Osteoblast (primary cell): ENCODE measurements around the gene SLC24A3. TPM values are rescaled to one million over a fixed set of nuclear protein-coding genes. Genes with fewer than 3 reads are reported as not detected.

Source experiments
- DNase-seq: peaks from one replicate; pipeline ENCODE4 v3.0.0; 2011; ENCODE audit warnings: low spot score, mixed read lengths; ENCODE audit not compliant: insufficient read length; ENCODE audit errors: missing footprints
- H2AFZ ChIP-seq: 2 replicates; pipeline ENCODE4 v1.6.0; 2011; ENCODE audit warnings: mild to moderate bottlenecking, low read length
- H3K27ac ChIP-seq: 2 replicates; pipeline ENCODE4 v1.5.1; 2011; ENCODE audit warnings: mild to moderate bottlenecking, low read depth, low read length, moderate library complexity
- H3K27me3 ChIP-seq: 2 replicates; pipeline ENCODE4 v1.6.0; 2012; ENCODE audit warnings: mild to moderate bottlenecking, control low read depth, inconsistent platforms, low read length, moderate library complexity; ENCODE audit not compliant: insufficient read depth
- H3K36me3 ChIP-seq: 2 replicates; pipeline ENCODE4 v1.5.1; 2011; ENCODE audit warnings: mild to moderate bottlenecking, low read length, control low read depth, moderate library complexity; ENCODE audit not compliant: insufficient read depth
- H3K4me1 ChIP-seq: 2 replicates; pipeline ENCODE4 v1.5.1; 2011; ENCODE audit warnings: mild to moderate bottlenecking, low read length, control low read depth, moderate library complexity; ENCODE audit not compliant: insufficient read depth
- H3K4me2 ChIP-seq: 2 replicates; pipeline ENCODE4 v1.6.0; 2011; ENCODE audit warnings: mild to moderate bottlenecking, low read length; ENCODE audit not compliant: insufficient read depth
- H3K4me3 ChIP-seq: fragments of 200-600 bp; sonication (generic); 3 replicates; pipeline ENCODE4 v1.5.1; 2012; ENCODE audit warnings: mild to moderate bottlenecking, low read length, inconsistent platforms; ENCODE audit not compliant: insufficient read depth
- H3K79me2 ChIP-seq: 2 replicates; pipeline ENCODE4 v1.6.0; 2012; ENCODE audit warnings: mild to moderate bottlenecking, low read length, control low read depth, inconsistent platforms; ENCODE audit not compliant: insufficient read depth
- H3K9me3 ChIP-seq: 2 replicates; pipeline ENCODE4 v1.5.1; 2011; ENCODE audit warnings: low read depth, low read length, control low read depth
- H4K20me1 ChIP-seq: 2 replicates; pipeline ENCODE4 v1.6.0; 2012; ENCODE audit warnings: mild to moderate bottlenecking, low read length, control low read depth; ENCODE audit not compliant: insufficient read depth
- total RNA-seq: library from RNA; depleted of rRNA; stranded (reverse); fragments of >200 nt; gene quantifications from 2 replicates; pipeline ENCODE4 v1.2.3, GENCODE V29; 2012
- TF ChIP-seq, protein P1 (sequence below): IDR thresholded peaks from 2 replicates; pipeline ENCODE4 v1.5.1; 2011; ENCODE audit warnings: mild to moderate bottlenecking, low read depth, low read length, moderate library complexity; ENCODE audit errors: extremely low read depth

Gene SLC24A3
- total RNA-seq, 1 donor: 1.1 TPM

DNA sequence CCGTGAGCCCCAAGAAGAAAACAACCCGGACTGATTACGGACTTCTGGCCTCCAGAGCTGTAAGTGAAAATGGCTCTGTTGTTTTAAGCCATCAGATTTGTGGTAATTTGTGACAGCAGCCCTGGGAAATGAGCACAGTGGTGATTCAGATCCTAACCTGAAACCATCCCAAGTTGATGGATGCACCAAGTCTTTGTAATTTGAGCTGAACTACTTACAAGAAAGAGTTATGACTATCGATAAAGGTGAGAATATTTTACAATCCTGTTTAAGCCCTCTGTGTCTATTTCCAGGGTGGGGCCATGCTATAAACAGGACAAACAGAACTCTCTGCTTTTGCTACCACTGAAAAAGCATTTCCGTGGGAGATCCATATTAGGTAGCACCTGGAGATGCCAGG lies 526.5 kb downstream of the SLC24A3 start:
- TF ChIP-seq, protein P1, sequence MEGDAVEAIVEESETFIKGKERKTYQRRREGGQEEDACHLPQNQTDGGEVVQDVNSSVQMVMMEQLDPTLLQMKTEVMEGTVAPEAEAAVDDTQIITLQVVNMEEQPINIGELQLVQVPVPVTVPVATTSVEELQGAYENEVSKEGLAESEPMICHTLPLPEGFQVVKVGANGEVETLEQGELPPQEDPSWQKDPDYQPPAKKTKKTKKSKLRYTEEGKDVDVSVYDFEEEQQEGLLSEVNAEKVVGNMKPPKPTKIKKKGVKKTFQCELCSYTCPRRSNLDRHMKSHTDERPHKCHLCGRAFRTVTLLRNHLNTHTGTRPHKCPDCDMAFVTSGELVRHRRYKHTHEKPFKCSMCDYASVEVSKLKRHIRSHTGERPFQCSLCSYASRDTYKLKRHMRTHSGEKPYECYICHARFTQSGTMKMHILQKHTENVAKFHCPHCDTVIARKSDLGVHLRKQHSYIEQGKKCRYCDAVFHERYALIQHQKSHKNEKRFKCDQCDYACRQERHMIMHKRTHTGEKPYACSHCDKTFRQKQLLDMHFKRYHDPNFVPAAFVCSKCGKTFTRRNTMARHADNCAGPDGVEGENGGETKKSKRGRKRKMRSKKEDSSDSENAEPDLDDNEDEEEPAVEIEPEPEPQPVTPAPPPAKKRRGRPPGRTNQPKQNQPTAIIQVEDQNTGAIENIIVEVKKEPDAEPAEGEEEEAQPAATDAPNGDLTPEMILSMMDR: no peak
- Histone ChIP-seq H2AFZ (no peak overlapping the region), H3K9me3 (no peaks in the 10 kb centered on the region), H3K27ac (no peak overlapping the region), H4K20me1 (no peaks in the 10 kb centered on the region), H3K4me1 (peaks cover 25% of the 10 kb centered on the region), H3K36me3 (no peaks in the 10 kb centered on the region), H3K27me3 (peaks cover 6% of the 10 kb centered on the region), H3K4me3 (no peak overlapping the region), H3K79me2 (no peaks in the 10 kb centered on the region), H3K4me2 (no peak overlapping the region)
- no peak for DNase-seq

DNA sequence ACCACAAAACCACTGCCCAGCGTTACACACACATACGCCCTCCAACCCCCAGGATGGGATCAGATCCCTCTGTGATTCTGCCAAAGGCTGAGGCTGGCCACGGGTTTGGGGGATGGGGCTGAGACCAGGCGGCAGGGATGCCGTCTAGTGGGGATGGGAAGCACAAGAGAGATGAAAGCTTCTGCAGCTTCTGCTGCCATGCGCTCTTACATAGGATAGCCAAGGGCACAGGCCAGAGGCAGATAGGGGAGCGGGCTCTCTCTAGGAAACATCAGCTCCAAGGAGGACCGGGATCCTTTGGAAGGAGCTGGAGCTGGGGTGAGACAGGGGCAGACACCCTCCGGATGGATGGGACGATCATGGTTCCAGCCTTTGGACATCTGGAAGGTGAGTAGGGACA lies 526.9 kb downstream of the SLC24A3 start:
- no peaks in the 10 kb centered on the region for H3K9me3 ChIP-seq
- no peak overlapping the region for H2AFZ ChIP-seq
- no peak overlapping the region for H3K4me3 ChIP-seq
- H3K4me1 ChIP-seq: peaks cover 25% of the 10 kb centered on the region
- no peaks in the 10 kb centered on the region for H3K36me3 ChIP-seq
- no peaks in the 10 kb centered on the region for H4K20me1 ChIP-seq
- no peak for DNase-seq
- TF ChIP-seq, protein P1: no peak
- no peak overlapping the region for H3K27ac ChIP-seq
- peaks cover 6% of the 10 kb centered on the region for H3K27me3 ChIP-seq
- no peaks in the 10 kb centered on the region for H3K79me2 ChIP-seq
- no peak overlapping the region for H3K4me2 ChIP-seq

GRCh38 chr20:19740512-19740911 lies 528.1 kb downstream of the SLC24A3 start:
- Histone ChIP-seq H3K27ac (no peak overlapping the region), H3K4me2 (no peak overlapping the region), H3K79me2 (no peaks in the 10 kb centered on the region), H3K9me3 (no peaks in the 10 kb centered on the region), H3K4me3 (no peak overlapping the region), H3K27me3 (peaks cover 6% of the 10 kb centered on the region), H4K20me1 (no peaks in the 10 kb centered on the region), H2AFZ (no peak overlapping the region), H3K36me3 (no peaks in the 10 kb centered on the region), H3K4me1 (peaks cover 17% of the 10 kb centered on the region)
- DNase-seq: no peak
- TF ChIP-seq, protein P1: no peak

- peaks cover 6% of the 10 kb centered on the region for H3K27me3 ChIP-seq
- H3K27ac ChIP-seq: no peak overlapping the region
- H3K4me3 ChIP-seq: no peak overlapping the region
- peaks cover 9% of the 10 kb centered on the region for H3K4me1 ChIP-seq
- H4K20me1 ChIP-seq: no peaks in the 10 kb centered on the region
- H2AFZ ChIP-seq: no peak overlapping the region
- peaks cover 2% of the 10 kb centered on the region for H3K9me3 ChIP-seq
- H3K4me2 ChIP-seq: no peak overlapping the region
- no peaks in the 10 kb centered on the region for H3K36me3 ChIP-seq
- TF ChIP-seq, protein P1: no peak
- no peak for DNase-seq
- H3K79me2 ChIP-seq: no peaks in the 10 kb centered on the region
Measured at GRCh38 chr20:19741924-19742323, 529.5 kb downstream of the SLC24A3 start.
